CD4-positive, alpha-beta T cell treated with Interleukin-21 for 1 hour (primary cell): ENCODE results near the gene WWC1.
A peak's percentile ranks its signal among the peaks of the same experiment; 100 is the strongest.

ENCODE experiments used
- DNase-seq: peaks from one replicate; pipeline ENCODE4 v3.0.0-alpha.2; 2020

WWC1 gene

DNA sequence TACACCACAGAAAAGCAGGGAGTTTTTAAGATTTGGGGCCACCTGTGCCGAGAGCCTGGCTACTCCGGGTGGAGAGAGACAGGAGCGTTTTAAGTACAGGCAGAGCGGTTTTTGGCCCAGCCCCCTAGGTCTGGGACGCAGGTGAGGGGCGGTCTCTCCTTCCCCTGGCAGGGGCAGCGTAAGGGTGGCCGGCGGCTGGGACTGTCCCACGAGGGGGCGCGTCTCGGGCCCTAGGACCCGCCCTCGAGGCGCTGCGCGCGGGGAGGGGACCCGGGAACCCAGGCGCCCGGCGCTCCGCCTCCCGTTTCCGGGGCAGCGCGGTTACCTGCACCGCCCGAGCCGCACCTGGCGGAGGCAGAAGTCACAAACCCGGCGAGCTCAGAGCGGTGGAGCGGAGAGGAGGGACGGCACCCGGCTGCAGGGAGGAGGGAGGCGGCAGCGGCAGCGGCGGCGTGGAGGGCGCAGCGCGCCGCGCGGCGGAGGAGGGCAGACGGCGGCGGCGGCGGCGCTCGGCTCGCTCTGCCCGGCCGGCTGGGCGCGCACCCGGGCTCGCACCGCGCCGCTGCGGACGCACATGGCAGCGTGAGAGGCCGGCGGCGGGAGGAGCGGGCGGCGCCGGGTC, at the start of gene WWC1:
WWC1 (plus strand) TSS at position 304 of the 622 bp plus-strand sequence. CDS start 508 bp downstream, outside the sequence.
- peak; percentile 83 for DNase-seq

DNA sequence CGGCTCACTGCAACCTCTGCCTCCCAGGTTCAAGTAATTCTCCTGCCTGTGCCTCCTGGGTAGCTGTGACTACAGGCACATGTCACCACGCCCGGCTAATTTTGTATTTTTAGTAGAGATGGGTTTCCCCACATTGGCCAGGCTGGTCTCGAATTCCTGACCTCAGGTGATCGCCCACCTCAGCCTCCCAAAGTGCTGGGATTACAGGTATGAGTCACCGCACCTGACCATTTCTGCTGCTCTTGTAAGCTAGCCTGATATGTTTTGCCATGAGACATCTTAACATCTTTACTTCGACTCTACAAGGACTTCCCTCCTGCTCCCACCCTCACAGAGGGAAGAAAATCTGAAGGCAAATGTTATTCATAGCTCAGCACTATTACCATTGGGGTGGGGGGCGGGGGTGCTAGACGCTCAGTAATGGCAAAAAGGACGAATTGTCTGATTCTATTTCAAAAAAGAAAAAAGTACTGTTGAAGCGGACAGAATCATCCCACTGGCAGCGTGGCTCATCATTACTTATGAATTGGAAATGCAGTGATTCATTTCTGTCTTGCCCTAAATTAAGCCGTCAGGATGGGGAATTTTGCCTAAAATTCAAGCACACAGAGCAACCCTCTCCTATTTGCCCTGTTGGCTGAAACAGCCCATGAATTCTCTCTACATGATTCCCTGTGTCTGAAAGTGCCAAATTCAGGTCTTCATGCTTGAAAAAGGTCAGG, 46.4 kb upstream of the WWC1 start:
- DNase-seq = no peak

DNA sequence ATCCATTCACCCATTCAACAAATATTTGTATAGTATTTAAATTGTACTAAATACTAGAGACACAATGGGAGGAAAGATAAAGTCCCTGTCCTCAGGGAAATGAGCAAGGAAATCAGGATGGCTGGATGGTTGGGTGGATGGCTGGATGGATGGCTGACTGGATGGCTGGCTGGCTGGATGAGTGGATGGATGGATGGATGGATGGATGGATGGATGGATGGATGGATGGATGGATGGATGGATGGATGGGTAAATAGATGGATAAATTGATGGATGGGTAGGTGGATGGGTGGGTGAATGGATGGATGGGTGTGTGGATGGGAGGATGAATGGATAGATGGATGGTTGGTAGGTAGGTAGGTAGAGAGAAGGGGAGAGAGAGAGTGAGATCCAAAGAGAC, 41.5 kb upstream of the WWC1 start:
- no peak for DNase-seq

GRCh38 chr5:168251259-168251658, 40.2 kb upstream of the WWC1 start:
- no peak for DNase-seq

GRCh38 chr5:168254013-168254693, 37.3 kb upstream of the WWC1 start:
- DNase-seq = no peak

DNA sequence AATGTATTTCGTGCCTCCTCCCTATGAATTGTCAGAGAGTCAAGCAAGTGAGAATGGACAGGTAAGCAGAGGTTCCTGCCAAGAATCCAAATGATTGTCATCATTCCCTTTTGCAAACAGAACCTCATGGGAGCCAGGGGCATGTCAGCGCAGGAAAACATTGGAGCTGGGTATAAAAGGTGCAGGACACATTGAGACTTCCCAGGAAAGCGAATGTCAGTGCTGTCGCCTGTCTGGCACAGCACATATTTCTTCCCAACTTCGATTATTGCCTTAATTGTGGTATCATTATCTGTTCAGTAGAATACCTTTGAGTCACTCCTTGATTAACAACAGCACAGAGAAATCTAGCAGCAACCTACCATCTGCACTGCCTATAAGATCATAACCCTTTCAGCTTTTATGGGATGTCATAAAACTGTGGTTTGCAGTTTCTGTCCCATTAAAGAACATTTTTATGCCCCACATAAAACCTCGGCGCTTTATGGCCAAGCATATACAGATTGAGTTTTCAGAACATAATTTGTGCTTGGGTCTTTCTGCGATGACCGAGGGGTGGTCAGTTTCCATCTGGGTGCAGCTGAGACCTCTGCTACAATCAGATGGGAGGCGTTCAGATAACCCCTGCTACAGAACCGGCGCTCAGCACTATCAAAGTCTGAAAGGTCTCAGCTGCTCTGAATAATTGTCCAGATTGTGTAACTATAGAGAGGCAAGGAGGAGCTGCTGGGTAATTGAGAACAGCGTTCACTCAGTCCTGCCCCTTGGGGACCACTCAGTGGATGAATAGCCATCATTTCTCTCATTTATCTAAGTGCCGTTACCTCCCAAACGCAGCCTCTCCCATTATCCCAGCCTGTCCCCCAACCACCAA, 30.9 kb upstream of the WWC1 start:
- DNase-seq = no peak

DNA sequence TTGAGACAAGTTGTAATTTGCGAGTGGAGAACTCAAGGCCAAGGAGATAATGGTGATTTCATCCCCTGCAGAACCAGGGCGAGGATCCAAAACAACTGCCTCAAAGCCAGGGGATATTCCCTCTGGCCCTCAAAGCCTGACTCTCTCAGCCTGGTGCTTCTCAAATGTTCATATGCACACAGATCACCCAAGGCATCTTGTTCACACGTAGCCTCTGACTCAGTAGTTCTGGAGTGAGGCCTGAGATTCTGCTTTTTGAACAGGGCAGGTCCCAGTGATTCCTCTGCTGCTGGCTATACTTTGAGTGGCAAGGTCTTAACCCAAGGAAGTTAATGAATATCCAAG, 30.2 kb upstream of the WWC1 start:
- no peak for DNase-seq

- DNase-seq = no peak
These were observed 29.3 kb upstream of the WWC1 start for GRCh38 chr5:168262042-168262743.

- no peak for DNase-seq
These were observed 28.3 kb upstream of the WWC1 start for GRCh38 chr5:168263121-168263520.

DNA sequence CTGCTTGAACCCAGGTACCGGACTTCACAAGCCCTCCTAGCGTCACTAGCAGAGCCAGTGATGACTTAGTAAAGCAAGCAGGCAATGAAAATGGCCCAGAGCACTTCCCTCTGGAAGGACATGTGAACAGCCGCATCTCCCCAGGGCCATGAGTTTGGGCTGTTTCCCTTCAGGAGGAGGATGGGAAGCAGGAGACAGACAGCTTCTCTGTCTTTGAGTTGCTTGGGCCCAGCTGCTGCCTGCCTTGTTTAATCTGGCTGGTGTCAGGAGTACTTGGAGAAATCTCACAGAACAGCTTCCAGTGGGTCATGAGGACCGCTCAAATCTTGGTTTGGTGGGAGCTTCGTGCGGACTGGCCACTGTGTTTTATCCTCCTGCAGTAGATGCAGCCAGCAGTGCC, 25.4 kb upstream of the WWC1 start:
- DNase-seq = no peak

DNA sequence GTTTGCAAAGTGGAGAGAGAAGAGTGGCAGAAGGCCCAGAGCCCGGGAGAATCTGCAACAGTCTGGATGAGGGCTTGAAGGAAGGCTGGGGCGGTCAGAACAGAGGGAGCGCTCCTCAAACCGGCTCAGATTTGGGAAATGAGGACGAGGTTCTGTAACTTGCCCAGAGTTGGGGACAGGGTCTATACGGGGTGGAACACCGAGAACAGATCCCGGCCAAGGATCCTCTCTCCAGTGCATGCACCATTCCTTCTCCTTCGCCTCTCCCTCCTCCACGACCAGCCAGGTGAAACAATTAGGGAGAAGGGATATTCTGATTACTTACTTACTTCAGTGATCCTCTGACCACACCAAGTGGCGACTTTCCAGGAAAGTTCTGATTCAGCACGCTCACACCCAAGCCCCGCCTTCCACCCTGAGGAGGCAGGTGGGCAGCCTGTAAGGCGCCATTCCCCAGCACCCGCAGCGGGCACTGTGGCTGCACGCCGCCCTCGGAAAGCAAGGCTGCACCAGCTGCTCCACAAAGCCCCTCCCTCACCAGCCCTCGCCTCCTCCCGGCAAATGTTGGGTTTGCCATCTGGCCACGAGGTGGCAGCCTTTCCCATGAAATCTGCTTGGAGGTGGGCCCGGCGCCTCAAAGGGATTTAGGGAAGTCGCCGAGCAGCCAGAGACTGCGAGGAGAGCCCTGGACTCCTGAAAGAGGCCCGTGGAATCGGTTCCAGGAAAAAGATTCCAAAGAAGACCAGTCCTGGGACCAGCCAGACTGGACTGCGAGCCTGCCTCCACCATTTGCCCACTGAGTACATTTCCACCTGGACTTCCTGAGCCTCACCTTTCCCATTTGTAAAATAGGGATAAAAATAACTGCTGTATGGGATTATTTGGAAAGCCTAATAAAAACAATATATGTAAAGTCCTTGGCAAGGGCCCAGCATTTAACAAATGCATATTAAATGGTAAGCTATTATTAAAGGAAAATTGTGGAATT, 22.2 kb upstream of the WWC1 start:
- peak; percentile 73 for DNase-seq

DNA sequence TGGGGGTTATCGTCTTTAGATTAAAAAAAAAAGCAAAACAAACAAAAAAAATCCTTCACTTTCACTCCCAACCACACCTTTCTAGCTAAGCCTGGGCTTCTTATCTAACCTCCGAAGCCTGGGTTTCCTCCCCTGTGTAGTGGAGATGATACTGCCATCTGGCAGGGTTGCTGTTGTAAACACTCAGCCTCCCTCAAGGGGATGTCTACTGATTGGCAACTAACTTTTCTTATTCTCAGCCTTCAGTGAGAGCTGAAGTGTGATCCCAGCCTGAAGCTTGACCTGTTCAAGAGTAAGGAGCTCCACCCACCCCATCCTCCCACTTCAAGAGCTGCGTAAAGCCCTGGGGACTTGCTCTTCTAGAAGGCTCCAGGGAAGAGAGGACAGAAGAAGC, 21.5 kb upstream of the WWC1 start:
- DNase-seq = no peak

DNA sequence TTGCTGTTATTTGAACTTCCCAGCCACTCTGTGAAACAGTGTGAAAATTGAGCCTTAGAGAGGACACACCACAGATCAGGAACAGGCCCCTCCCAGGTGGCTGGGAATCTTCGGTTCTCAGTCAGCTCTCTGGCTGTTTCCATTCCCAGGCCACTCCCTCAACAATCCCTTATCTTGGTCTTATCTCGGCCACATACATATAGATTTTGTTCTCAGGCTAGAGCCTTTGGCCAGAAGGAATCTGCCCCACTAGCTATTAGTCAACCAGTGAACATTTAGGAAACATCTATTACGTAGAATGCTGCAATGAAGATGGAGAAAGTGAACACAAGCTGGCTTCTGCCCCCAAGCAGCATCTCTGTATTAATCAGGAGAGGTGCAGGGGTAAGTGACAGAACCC, 21.0 kb upstream of the WWC1 start:
- no peak for DNase-seq

DNA sequence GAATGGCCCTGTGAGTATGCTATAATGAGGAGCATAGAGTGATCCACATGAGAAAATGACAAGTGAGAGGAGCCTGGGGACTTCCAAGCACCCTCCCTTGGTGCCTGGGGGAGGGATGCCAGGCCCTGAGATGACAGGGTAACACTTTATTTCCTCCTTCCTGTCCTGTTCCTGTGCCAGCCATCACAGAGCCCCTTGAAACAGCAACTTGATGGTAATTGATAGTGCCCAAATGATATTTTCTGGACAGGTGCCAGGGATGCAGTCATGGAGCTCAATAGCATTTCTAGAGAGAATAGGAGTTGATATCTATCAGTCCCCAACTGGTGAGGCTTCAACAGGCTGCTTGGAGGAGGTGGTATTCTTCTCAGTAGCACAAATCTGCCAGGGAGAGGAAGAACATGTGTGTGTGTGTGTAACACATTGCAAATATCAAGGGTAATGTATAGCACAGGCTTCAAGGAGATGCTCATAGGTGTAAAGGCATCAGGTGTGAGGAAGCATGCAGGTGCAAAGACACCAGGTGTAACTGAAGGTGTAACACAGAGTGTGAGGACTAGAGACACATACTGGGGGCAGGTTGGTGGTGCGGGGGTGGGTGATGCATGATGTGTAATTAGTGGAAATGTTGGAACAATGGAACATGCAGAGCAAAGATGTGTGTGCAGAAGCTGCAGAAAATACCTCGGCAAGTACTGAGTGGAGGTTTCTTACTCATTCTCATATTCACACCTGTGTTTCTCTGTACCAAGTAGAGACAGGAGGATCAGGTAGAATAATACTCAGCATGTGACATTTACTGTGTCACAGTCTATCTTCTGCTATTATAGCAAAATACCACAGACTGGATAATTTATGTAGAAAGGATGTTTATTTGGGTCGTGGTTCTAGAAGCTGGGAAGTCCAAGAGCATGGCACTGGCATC, 18.1 kb upstream of the WWC1 start:
- no peak for DNase-seq

- DNase-seq = no peak
These were observed 17.0 kb upstream of the WWC1 start for GRCh38 chr5:168274406-168274805.

- DNase-seq = no peak
These were observed 15.5 kb upstream of the WWC1 start for GRCh38 chr5:168275940-168276339.

GRCh38 chr5:168282120-168282519, 9.3 kb upstream of the WWC1 start:
- no peak for DNase-seq

GRCh38 chr5:168284809-168285208, 6.6 kb upstream of the WWC1 start:
- no peak for DNase-seq

DNA sequence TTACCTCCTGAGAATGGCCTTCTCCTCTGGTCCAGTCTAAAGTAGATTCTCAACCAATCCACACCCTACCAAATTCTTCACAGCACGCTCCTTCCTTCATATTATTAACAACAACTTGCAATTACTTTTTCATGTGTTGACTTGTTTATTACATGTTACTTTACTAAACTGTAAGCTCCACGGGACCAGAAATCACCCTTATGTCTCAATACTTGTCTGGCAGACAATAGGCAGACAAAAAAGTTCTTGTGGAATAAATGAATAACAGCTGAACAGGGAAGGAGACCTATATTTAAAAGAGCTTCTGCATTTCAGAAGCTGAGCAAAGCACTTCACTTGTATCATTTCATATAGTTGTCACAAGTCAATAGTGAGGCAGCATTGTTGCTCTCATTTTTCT, 5.7 kb upstream of the WWC1 start:
- no peak for DNase-seq

GRCh38 chr5:168286386-168286785, 5.1 kb upstream of the WWC1 start:
- DNase-seq = no peak
